ENCODE results near the gene GRAMD1B. TPM values are rescaled to one million over a fixed set of nuclear protein-coding genes. Genes with fewer than 3 reads are reported as not detected.

GRAMD1B gene
- total RNA-seq, 1 experiment from 2014 or later = 82.1 TPM

- intact Hi-C loops (cut with micrococcal nuclease) = no loop called here
- peaks cover 38% of the 10 kb centered on the region for H3K79me2 ChIP-seq (ENCODE audit: low read length)
- H3K9me3 ChIP-seq (ENCODE audit: low read length) = no peaks in the 10 kb centered on the region
- ChIA-PET CTCF (no interaction called here), POLR2A (ENCODE audit: unreplicated experiment) (no interaction called here)
- H4K20me1 ChIP-seq (ENCODE audit: low read length) = 0 out of 2 replicates have a peak, but pooled peaks cover 3% of the 10 kb centered on the region
- H3K9ac ChIP-seq (ENCODE audit: low read length) = no peak overlapping the region
- DNase-seq (no peak), ATAC-seq (no peak)
- no peak overlapping the region for H3K4me2 ChIP-seq (ENCODE audit: low read length)
- H3K4me1 ChIP-seq (ENCODE audit: insufficient read depth, low read length) = peaks cover 2% of the 10 kb centered on the region
- H3K4me3 ChIP-seq (ENCODE audit: low read length) = no peak overlapping the region
- no peaks in the 10 kb centered on the region for H3K27me3 ChIP-seq (ENCODE audit: low read length)
- no peaks in the 10 kb centered on the region for H3K9me2 ChIP-seq (replicated peaks; ENCODE audit: low read length)
- H3F3A ChIP-seq (ENCODE audit: low read length, unreplicated experiment) = no peaks in the 10 kb centered on the region
- H3K36me3 ChIP-seq (ENCODE audit: low read depth, low read length) = no peaks in the 10 kb centered on the region; the same call in 1 of the 2 replicates
- no peak overlapping the region for H3K27ac ChIP-seq (ENCODE audit: low read length)
- TF ChIP-seq EZH2phosphoT487 (IDR thresholded peaks at IDR 0.05; ENCODE audit: borderline replicate concordance, low read length) (no peak), EZH2 (IDR thresholded peaks at IDR 0.05; ENCODE audit: low read length, unreplicated experiment) (no peak), CTCF (conservative IDR thresholded peaks at IDR 0.05; ENCODE audit: low read depth, low read length) (no peak)
- no peak overlapping the region for H2AFZ ChIP-seq (ENCODE audit: low read length)
- no TSS peak for BruUV-seq (replicated peaks)
These were observed 95.0 kb downstream of the GRAMD1B start for GRCh38 chr11:123525097-123525496.

GRCh38 chr11:123525511-123525918 is 95.4 kb downstream of the GRAMD1B start:
- BruUV-seq (replicated peaks) = no TSS peak
- ChIA-PET POLR2A (ENCODE audit: unreplicated experiment) (no interaction called here), CTCF (no interaction called here)
- Histone ChIP-seq H3K27me3 (ENCODE audit: low read length) (no peaks in the 10 kb centered on the region), H2AFZ (ENCODE audit: low read length) (no peak overlapping the region), H3K9ac (ENCODE audit: low read length) (no peak overlapping the region), H3K9me2 (replicated peaks; ENCODE audit: low read length) (no peaks in the 10 kb centered on the region), H3K4me2 (ENCODE audit: low read length) (no peak overlapping the region), H3K27ac (ENCODE audit: low read length) (no peak overlapping the region), H3K4me3 (ENCODE audit: low read length) (no peak overlapping the region), H3F3A (ENCODE audit: low read length, unreplicated experiment) (no peaks in the 10 kb centered on the region), H4K20me1 (ENCODE audit: low read length) (0 out of 2 replicates have a peak, but pooled peaks cover 3% of the 10 kb centered on the region), H3K4me1 (ENCODE audit: insufficient read depth, low read length) (no peaks in the 10 kb centered on the region), H3K79me2 (ENCODE audit: low read length) (peaks cover 36% of the 10 kb centered on the region), H3K9me3 (ENCODE audit: low read length) (no peaks in the 10 kb centered on the region), H3K36me3 (ENCODE audit: low read depth, low read length) (no peaks in the 10 kb centered on the region; the same call in 1 of the 2 replicates)
- no peak for DNase-seq
- TF ChIP-seq EZH2phosphoT487 (IDR thresholded peaks at IDR 0.05; ENCODE audit: borderline replicate concordance, low read length) (no peak), CTCF (conservative IDR thresholded peaks at IDR 0.05; ENCODE audit: low read depth, low read length) (no peak)
- intact Hi-C loops (cut with micrococcal nuclease) = no loop called here
- no peak for ATAC-seq

- Histone ChIP-seq H3K27ac (ENCODE audit: low read length) (no peak overlapping the region), H2AFZ (ENCODE audit: low read length) (no peak overlapping the region), H4K20me1 (ENCODE audit: low read length) (0 out of 2 replicates have a peak, but pooled peaks cover 3% of the 10 kb centered on the region), H3K9me2 (replicated peaks; ENCODE audit: low read length) (no peaks in the 10 kb centered on the region), H3K4me3 (ENCODE audit: low read length) (no peak overlapping the region), H3K9ac (ENCODE audit: low read length) (no peak overlapping the region), H3K9me3 (ENCODE audit: low read length) (no peaks in the 10 kb centered on the region), H3K36me3 (ENCODE audit: low read depth, low read length) (no peaks in the 10 kb centered on the region; the same call in 1 of the 2 replicates), H3K27me3 (ENCODE audit: low read length) (no peaks in the 10 kb centered on the region), H3K4me2 (ENCODE audit: low read length) (no peak overlapping the region), H3F3A (ENCODE audit: low read length, unreplicated experiment) (no peaks in the 10 kb centered on the region), H3K79me2 (ENCODE audit: low read length) (peaks cover 31% of the 10 kb centered on the region), H3K4me1 (ENCODE audit: insufficient read depth, low read length) (no peaks in the 10 kb centered on the region)
- intact Hi-C loops (cut with micrococcal nuclease) = no loop called here
- DNase-seq (no peak), ATAC-seq (no peak)
- POLR2A ChIA-PET (ENCODE audit: unreplicated experiment) = interaction anchor here (0.5 kb wide), 1 partner anchor 643 kb away, joined by 9 read pairs; no protein-coding TSS in a partner anchor
- CTCF ChIA-PET = no interaction called here
- no TSS peak for BruUV-seq (replicated peaks)
- TF ChIP-seq EZH2 (IDR thresholded peaks at IDR 0.05; ENCODE audit: low read length, unreplicated experiment) = no peak
- TF ChIP-seq CTCF (conservative IDR thresholded peaks at IDR 0.05; ENCODE audit: low read depth, low read length) = no peak
These were observed 96.1 kb downstream of the GRAMD1B start for GRCh38 chr11:123526027-123526805.
